Fibroblast of lung (primary cell): ENCODE data around the gene ATAD3B.

Experiments used
- CTCF ChIP-seq, 2 donors: IDR thresholded peaks in 1 of 2; conservative IDR thresholded peaks in 1 of 2; 1 replicate in 1 of 2; 2 replicates in 1 of 2; pipeline ENCODE4 v1.5.1; 2011 to 2012; ENCODE audit warnings: low read length in 2 of 2, control low read depth in 1 of 2, inconsistent platforms in 1 of 2, low read depth in 1 of 2, mild to moderate bottlenecking in 1 of 2
- EZH2 ChIP-seq: IDR thresholded peaks from 2 replicates; pipeline ENCODE4 v1.5.1; 2012; ENCODE audit warnings: low read length, control low read depth, mild to moderate bottlenecking; ENCODE audit errors: missing control alignments

GRCh38 chr1:1529321-1529720 is 57.8 kb downstream of the ATAD3B start:
- TF ChIP-seq EZH2 (no peak), CTCF (conservative IDR thresholded peaks at IDR 0.05 in 1 of 2, IDR thresholded peaks at IDR 0.05 in 1 of 2; ENCODE audit: low read depth in 1 of 2, low read length in 2 of 2) (no peak)
